Stimulated activated CD4-positive, alpha-beta T cell treated with anti-CD3 and anti-CD28 coated beads, Interleukin-1b, Interleukin-23, amount 100 ng/mL, for 1 hour (primary cell): ENCODE results near the gene UNC5C.

Experiments
- DNase-seq, 2 donors: peaks; one replicate each; pipeline ENCODE4 v3.0.0-alpha.2; 2020; ENCODE audit warnings: low read depth in 2 of 2

Gene UNC5C

DNA sequence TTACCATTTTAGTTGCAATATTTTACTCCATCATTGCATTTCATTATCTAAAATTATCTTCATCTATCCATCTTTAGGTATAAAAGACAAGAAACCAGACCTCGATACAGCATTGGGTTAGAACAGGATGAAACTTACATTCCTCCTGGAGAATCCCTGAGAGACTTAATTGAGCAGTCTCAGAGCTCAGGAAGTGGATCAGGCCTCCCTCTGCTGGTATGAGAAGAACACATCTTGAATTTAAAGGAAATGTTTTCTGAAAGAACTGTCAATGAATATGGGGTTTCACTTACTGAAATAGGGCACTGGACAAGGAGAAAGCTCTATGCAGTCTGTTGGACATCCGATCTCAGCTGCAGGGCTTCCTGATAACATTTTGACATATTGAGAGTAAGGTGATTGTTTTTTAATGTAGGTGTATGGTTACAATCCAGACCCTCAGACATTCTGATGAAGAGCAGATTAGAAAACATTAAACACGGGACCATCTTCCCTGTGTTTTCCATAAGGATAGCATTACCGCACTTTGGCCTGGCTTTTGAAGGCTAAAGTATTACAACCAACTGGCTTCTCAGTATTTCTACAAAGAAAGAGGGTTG lies 423.8 kb downstream of the UNC5C start:
- no peak for DNase-seq

DNA sequence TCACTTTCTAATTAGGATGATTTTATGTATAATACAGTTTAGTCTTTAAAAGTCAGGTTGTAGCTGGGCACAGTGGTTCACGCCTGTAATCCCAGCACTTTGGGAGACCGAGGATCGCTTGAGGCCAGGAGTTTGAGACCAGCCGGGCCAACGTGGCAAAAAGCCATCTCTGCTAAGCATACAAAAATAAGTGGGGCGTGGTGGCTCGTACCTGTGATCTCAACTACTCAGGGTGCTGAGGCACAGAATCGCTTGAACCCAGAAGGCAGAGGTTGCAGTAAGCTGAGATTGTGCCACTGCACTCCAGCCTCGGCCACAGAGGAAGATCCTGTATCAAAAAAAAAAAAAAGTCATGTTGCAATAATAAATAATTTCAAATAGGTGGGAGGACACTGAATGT lies 426.8 kb downstream of the UNC5C start:
- DNase-seq: no peak

DNA sequence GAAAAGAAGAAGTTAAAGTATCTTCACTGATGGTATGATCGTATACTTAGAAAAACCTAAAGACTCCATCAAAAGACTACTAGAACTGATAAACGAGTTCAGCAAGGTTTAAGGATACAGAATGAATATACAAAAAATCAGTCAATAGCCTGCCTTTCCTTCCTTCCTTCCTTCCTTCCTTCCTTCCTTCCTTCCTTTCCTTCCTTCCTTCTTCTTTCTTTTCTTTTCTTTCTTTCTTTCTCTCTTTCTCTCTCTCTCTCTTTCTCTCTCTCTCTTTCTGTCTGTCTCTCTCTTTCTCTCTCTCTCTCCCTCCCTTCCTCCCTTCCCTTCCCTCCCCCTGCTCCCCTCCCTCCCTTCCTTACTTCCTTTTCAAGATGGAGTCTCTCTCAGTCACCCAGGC lies 428.3 kb downstream of the UNC5C start:
- no peak for DNase-seq

DNA sequence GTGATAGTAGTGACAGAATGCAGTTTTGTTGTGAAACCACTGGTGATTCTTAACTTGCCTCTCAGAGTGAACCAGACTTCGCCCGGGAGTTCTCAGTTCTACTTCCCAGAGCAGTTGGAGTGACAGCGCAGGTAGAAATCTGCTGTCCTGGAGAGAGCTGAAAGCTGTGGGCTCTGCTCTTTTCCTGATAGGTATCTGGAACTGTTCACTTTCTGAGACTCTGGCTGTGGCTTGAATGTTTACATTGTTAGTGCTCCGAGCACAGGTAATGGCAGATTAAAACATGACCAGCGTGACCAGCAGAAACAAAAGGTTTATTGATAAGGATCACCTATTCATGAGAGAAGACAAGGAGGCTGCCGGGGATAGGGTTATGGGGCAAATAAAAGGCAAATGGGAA lies 430.3 kb downstream of the UNC5C start:
- no peak for DNase-seq

DNA sequence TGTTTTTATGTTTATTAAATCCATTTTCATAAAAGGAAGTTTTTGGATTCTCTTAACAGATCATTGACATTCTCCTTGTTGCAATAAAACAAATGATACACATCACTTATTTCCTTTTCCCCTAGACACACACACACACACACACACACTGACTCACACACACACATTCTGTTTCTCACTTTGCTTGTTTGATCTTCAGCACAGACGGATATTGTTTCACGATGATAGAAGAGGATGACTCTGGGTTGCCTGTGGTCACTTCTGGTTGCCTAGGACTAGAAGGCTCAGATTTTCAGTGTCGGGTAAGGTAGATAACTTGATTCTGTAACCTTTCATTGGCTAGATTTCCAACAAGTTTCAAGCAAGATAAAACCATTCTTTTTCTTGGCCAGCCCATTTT lies 434.3 kb downstream of the UNC5C start:
- no peak for DNase-seq
